Stomach (tissue), 4 donors: ENCODE results near the gene TRIM9.

ENCODE experiments used
- CTCF ChIP-seq, 7 experiments: fragments of 450-650 bp in 4 of 7; fragments of 200-600 bp in 3 of 7; sonication (generic) in 3 of 7; IDR thresholded peaks; one replicate each; pipeline ENCODE4 v1.5.1; 2016 to 2019; ENCODE audit warnings: antibody characterized with exemption in 7 of 7, control low read depth in 2 of 7, mild to moderate bottlenecking in 1 of 7
- POLR2A ChIP-seq, 4 donors: fragments of 450-650 bp; IDR thresholded peaks; one replicate each; pipeline ENCODE4 v1.6.1; 2016; ENCODE audit warnings: antibody characterized with exemption in 4 of 4, control low read depth in 2 of 4, mild to moderate bottlenecking in 1 of 4, moderate library complexity in 1 of 4
- POLR2AphosphoS5 ChIP-seq, 3 donors: sonication (generic); formaldehyde crosslinking; IDR thresholded peaks; one replicate each; pipeline ENCODE4 v1.6.1; 2016; ENCODE audit warnings: antibody characterized with exemption in 3 of 3

DNA sequence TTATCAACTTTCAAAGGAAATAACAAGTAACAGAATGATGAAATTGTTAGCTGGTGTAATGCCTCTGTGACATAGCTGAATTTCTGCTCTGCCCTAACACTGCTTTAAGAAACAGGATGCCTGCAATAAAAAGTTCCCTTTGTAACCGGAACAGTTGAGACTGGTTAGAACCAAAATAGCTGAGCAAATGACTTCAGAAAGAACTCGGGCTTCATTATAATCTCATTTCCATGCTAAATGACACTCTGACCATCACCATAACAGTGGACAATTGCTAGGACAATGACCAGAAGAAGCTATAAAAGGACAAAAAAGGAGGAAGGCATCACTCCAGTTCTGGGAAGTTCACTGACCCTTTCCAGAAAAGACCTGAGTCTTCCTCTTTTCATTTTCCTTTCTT is 127.1 kb downstream of the TRIM9 start:
- TF ChIP-seq CTCF (IDR thresholded peaks at IDR 0.05), result no peak
- no peak for TF ChIP-seq POLR2AphosphoS5 (IDR thresholded peaks at IDR 0.05)
- TF ChIP-seq POLR2A (IDR thresholded peaks at IDR 0.05), result no peak
